Stimulated activated CD4-positive, alpha-beta T cell treated with anti-CD3 and anti-CD28 coated beads, Interleukin-4, amount 100 ng/mL, for 4 hours (primary cell): Measurements from ENCODE around the gene CRY1.
"Not testable (repeated sequence)": the region's sequence is repeated elsewhere in the genome, so short reads cannot be mapped to it uniquely, and the experiment has no call there.

Experiments
- DNase-seq, 2 experiments: peaks; one replicate each; pipeline ENCODE4 v3.0.0-alpha.2; 2020

Gene CRY1

DNA sequence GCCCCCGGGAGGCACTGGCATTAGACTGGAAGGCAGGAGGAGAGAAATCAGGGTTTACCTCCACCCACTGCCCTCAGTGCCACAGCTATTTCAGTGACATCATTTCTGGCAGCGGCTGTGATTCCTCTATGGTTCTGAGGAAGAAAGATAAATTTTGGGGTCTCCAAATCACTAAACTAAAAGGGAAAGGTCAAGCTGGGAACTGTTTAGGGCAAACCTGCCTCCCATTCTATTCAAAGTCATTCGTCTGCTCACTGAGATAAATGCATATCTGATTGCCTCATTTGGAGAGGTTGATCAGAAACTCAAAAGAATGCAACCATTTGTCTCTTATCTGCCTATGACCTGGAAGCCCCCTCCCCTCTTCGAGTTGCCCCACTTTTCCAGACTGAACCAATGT, 14.0 kb upstream of the CRY1 start:
- DNase-seq = no peak

GRCh38 chr12:107106241-107107025, 13.1 kb upstream of the CRY1 start:
- no peak for DNase-seq

- DNase-seq = no peak
Observed at GRCh38 chr12:107105410-107105703, 12.0 kb upstream of the CRY1 start.

DNA sequence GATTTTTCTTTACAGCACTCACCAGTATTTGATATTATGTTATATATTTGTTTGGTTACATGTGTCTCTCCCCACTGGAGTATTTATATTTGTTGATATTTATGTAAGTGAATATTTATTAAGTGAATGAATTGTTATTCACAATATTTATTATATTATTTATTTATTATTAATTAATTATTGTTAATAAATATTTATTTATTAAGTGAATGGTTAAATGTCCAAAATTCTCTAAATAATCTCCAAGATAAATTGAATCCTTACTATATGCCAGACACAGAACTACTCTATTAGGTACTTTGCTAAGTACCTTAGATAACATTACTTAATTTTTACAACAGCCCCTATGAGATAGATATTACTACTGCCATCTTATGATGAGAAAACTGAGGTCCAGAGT, 10.2 kb upstream of the CRY1 start:
- no peak for DNase-seq

GRCh38 chr12:107103097-107103496, 9.7 kb upstream of the CRY1 start:
- DNase-seq = no peak

DNA sequence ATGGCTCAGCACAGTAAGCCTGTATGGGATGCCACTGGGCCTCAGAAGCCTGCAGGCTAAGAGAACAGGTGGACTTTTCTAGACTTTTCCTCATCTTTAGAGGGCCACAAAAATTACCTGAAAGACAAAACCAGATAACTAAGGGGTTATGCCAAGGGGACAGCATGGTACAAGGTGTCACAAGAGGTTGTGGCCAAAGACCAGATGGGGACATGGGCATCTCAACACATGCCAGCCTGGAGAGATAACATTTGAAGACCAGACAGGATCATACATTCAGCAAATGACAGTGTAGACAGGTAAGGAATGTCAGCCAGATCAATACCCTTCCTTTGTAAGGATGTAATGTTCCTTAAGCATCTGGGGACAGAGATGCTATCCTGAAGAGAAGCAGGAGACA, 8.9 kb upstream of the CRY1 start:
- no peak for DNase-seq

DNA sequence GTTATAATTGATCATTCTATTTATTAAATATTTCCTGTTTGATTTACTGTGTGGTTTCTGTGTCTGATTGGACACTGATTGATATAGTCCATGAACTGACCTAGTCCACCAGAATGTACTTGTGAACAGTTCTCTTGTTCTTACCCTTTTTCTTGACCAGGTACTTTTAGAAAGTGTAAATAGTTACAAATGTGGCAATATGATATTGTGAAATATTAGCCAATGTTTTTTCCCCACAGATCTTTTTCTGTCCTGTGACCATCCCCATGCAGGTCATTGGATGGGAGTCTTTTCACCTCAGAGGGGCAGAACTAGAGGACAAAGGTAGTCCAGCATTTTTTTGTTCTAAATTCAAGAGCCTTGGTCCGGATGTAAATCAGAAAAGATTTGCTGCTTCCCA, 8.3 kb upstream of the CRY1 start:
- DNase-seq = no peak

DNA sequence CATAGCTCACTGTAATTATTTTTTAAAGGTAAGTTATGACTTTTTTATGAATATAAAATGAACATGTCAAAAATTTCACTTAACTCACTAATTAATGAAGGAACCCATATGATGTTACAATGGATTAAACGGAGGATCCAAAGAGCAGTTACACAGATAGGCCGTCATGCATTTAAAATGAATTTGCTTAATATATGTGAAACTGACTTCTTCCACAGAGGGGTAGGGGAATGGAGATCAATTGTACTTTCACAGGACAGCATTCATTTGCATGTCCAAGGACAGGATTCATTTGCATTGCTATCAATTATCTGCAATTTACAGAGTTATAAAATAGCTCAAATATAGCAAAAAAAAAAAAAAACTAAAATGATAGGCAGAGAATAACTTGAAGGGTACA, 6.6 kb upstream of the CRY1 start:
- DNase-seq = no peak

DNA sequence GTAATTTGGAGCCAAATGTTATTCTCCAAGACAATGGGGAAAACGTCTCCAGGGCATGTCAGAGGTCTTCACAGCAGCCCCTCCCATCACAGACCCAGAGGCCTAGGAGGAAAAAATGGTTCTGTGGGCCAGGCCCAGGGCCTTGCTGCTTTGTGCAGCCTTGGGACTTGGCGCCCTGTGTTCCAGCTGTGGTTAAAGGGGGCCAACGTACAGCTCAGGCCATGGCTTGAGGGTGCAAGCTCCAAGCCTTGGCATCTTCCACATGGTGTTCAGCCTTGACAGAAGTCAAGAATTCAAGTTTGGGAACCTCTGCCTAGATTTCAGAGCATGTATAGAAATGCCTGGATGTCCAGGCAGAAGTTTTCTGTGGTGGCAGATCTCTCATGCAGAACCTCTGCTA, 3.2 kb upstream of the CRY1 start:
- no peak for DNase-seq

GRCh38 chr12:107094183-107094448, 767 bp upstream of the CRY1 start:
- DNase-seq = no peak

GRCh38 chr12:107092669-107093416, 506 bp downstream of the CRY1 start:
- peak; percentile 66 to 86 for DNase-seq

- DNase-seq = peak in 1 of 2 experiments; percentile 19
Observed at GRCh38 chr12:107091989-107092641, 1.2 kb downstream of the CRY1 start.

DNA sequence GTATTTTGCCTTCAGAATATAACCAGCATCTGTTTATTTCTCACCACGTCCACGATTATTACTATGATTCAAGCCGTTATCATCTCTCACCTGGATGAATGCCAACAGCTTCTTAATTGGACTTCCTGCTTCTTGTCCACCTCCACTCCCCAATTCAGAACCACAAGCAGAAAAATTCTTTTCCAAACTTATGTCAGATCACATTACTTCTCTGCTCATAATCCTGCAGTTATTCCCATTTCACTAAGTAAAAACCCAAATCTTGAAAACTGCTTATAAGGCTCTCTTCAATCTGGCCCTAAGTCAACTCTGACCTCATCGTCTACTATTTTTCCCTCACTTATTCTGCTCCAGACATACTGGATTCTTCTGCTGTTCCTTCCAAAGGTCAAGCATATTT, 2.0 kb downstream of the CRY1 start:
- DNase-seq = no peak

DNA sequence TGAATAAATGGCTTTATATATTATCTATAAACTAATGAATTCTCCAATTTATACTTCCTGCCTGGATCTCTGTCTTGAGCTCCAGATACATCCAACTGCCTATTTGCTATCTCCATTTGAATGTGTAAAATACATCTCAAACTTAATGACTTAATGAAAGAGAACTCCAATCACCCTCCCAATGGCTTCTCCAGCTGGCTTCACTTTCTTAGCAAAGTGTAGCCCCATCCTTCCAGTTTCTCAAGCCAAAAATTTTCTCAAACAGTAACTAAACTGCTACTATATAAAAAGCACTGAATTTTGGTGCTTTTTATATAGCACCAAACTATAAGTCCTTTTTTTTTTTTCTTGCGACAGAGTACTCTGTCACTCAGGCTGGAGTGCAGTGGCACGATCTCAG, 2.6 kb downstream of the CRY1 start:
- DNase-seq = no peak

- no peak for DNase-seq
Observed at GRCh38 chr12:107088912-107089311, 4.4 kb downstream of the CRY1 start.

DNA sequence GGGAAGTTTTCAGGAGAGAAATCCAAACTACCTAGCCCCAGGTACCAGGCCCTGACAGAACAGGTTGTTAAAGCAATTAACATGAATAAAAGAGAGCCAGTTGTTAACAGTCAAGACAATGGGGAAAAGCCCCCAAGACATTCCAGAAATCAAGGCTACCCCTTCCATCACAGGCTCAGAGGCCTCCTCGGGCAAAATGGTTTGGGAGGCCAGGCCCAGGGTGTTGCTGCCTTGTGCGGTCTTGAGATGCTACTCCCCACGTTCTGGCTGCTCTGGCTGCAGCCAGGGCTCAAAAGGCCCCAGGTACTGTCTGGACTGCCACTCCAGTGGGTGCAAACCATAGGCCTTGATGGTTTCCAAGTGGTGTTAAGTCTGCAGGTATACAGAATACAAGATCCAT, 7.0 kb downstream of the CRY1 start:
- DNase-seq = no peak

- no peak for DNase-seq
Observed at GRCh38 chr12:107081778-107082177, 11.6 kb downstream of the CRY1 start.

GRCh38 chr12:107080299-107080698, 13.1 kb downstream of the CRY1 start:
- DNase-seq = no peak

DNA sequence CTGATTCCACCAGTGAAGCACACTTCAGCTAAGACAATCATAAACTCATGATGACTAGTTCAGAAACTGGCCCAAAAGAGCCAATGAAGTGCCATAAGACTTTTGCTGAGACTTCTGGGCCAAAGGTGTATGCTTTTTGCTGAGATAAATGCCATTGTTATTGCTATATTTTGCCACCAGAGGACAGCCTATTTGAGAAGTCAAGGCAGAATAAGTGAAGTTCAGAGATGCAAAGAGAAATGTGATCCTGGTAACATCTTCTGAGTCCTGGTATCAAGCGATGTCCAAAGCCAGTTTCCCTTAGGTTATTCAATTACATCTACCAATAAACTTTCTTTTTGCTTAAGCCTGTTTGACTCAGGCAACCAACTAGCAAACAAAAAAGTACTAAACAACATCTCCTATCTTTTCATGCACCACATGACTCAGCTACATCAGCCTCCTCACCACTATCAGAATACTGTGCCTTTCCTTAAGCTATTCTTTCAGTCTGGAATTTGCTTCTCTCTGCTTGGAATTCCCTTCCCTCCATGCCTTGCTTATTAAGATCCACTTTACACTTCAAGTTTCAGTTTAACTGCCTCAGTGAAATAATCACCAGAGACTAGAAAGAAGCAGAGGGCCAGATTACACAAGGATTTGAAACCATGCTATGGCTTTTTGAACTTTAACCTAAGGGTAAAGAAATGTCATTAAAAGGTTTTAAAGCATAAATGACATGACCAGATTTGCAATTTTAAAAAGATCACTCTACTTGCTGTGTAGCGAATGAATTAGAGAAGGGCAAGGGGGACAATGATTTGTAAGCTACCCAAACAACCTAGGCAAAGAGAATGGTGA, 14.0 kb downstream of the CRY1 start:
- DNase-seq = no peak

DNA sequence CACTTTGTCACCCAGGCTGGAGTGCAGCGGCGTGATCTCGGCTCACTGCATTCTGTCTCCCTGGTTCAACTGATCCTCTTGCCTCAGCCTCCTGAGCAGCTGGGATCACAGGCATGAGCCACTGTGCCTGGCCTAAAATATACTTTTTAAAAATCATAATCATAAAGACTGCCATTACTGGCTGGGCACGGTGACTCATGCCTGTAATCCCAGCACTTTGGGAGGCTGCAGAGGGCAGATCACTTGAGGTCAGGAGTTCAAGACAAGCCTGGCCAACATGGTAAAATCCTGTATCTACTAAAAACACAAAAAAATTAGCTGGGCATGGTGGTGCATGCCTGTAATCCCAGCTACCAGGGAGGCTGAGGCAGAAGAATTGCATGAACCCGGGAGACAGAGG, 20.1 kb downstream of the CRY1 start:
- DNase-seq = not testable (repeated sequence)

DNA sequence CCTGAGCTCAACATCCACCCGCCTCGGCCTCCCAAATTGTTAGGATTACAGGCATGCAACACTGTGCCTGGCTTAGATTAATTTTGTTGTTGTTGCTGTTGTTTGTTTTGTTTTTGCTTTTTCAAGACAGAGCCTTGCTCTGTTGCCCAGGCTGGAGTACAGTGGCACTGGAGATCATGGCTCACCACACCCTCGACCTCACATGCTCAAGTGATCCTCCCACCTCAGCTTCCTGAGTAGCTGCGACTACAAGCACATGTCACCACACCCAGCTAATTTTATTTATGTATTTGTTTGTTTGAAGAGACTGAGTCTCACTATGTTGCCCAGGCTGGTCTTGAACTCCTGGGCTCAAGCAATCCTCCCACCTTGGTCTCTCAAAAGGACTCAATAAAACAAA, 26.7 kb downstream of the CRY1 start:
- DNase-seq = no peak

DNA sequence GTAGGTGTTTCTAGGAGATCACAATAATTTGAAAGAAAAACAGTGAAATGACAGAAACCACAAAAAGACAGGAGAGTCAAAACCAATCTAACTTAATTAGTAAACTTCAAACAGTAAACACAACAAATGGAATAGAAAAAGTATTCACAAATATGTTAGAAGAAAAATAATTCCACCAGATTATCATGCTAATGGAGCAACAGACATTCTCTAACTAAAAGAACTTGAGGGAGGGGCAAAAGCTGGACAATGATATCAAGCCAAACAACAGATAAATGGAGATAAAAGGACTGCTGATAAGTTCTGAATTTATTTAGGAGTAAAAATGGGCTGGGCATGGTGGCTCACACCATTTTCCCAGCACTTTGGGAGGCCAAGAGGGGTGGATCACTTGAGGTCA, 28.7 kb downstream of the CRY1 start:
- no peak for DNase-seq

GRCh38 chr12:107064243-107064642, 29.1 kb downstream of the CRY1 start:
- DNase-seq = no peak

DNA sequence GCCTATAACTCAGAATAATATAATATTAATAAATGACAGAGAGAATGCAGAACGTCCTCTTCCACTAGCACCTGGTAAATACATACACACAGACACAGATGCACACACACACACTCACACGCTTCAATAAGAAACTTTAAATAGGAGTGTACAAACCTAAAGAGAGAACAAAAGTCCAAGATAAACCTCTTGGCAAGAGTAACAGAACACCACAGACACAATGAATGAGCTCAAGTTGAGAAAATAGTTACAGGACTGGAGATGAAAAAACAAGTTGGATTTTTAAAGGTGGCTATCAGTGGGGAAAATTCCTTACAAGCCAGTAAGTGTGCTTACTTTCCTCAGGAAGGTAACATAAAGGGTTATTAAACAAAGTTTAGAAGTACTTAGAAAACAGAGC, 35.2 kb downstream of the CRY1 start:
- DNase-seq = no peak
